Colonic mucosa (tissue), 4 donors: ENCODE measurements around the gene ANHX. TPM values are rescaled to one million over a fixed set of nuclear protein-coding genes. Genes with fewer than 3 reads are reported as not detected.

Experiments
- DNase-seq: peaks from one replicate; pipeline ENCODE4 v3.0.0-alpha.2; 2020
- H3K27ac ChIP-seq: fragments of 200-600 bp; one replicate; pipeline ENCODE4 v1.8.0; 2021
- H3K27me3 ChIP-seq: fragments of 200-600 bp; one replicate; pipeline ENCODE4 v1.8.0; 2021
- H3K36me3 ChIP-seq: fragments of 200-600 bp; one replicate; pipeline ENCODE4 v1.8.0; 2021
- H3K4me1 ChIP-seq: fragments of 200-600 bp; one replicate; pipeline ENCODE4 v1.8.0; 2021; ENCODE audit warnings: mild to moderate bottlenecking
- H3K4me3 ChIP-seq: fragments of 200-600 bp; one replicate; pipeline ENCODE4 v1.8.0; 2021
- H3K9ac ChIP-seq, 2 donors: one replicate each; pipeline ENCODE4 v1.7.0; 2013; ENCODE audit warnings: control low read depth in 2 of 2, low read depth in 2 of 2, low read length in 2 of 2
- H3K9me3 ChIP-seq: fragments of 200-600 bp; one replicate; pipeline ENCODE4 v1.8.0; 2021
- intact Hi-C: fragments of 100-400 bp; cut with DNase I; formaldehyde crosslinking; loops from one replicate; pipeline ENCODE4 v1.14.1; 2022
- total RNA-seq, 2 donors: library from RNA; stranded (reverse); fragmentation: NEBNext Ultra II Directional in 1 of 2; extraction: Animal tissue kit (Norgen Biotek cat#: 25700) in 1 of 2; gene quantifications; one replicate each; pipeline ENCODE4 v1.2.1, GENCODE V29; 2021
- TF ChIP-seq, protein P1 (sequence below): fragments of 200-600 bp; IDR thresholded peaks from one replicate; pipeline ENCODE4 v1.8.0; 2022; ENCODE audit warnings: antibody characterized with exemption, mild to moderate bottlenecking
- donor health status: healthy.
- donor health status: DM: no; HTN: no; CAD: no.
- donor health status: DM: no; HTN: no; CAD: no.

Gene ANHX
- total RNA-seq, 2 donors from 2014 or later: not detected

DNA sequence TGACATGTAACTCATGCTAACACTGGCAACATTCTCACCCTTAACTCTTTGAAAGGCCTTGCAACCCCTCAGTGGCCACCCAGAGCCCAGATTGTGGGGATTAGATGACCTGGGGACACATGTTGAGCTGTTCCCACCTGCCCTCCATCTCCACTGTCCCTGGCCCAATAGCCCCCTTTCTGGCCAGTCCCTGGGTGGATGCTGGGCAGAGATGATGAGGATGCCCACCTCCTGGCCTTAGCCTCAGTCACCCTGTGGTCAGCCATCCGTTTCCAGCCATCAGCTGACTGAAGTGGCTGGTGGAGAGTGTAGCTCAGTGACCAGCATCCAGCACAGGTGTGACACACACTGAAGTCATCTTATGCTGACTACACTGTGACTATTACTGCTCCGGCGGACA, 4.7 kb downstream of the ANHX start:
- intact Hi-C loops: no loop called here
- DNase-seq: no peak
- Histone ChIP-seq H3K9me3 (no peaks in the 10 kb centered on the region), H3K4me3 (no peak overlapping the region), H3K36me3 (no peaks in the 10 kb centered on the region), H3K9ac (no peak overlapping the region), H3K27ac (no peak overlapping the region), H3K27me3 (no peaks in the 10 kb centered on the region), H3K4me1 (no peaks in the 10 kb centered on the region)
- TF ChIP-seq, protein P1, sequence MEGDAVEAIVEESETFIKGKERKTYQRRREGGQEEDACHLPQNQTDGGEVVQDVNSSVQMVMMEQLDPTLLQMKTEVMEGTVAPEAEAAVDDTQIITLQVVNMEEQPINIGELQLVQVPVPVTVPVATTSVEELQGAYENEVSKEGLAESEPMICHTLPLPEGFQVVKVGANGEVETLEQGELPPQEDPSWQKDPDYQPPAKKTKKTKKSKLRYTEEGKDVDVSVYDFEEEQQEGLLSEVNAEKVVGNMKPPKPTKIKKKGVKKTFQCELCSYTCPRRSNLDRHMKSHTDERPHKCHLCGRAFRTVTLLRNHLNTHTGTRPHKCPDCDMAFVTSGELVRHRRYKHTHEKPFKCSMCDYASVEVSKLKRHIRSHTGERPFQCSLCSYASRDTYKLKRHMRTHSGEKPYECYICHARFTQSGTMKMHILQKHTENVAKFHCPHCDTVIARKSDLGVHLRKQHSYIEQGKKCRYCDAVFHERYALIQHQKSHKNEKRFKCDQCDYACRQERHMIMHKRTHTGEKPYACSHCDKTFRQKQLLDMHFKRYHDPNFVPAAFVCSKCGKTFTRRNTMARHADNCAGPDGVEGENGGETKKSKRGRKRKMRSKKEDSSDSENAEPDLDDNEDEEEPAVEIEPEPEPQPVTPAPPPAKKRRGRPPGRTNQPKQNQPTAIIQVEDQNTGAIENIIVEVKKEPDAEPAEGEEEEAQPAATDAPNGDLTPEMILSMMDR: no peak

DNA sequence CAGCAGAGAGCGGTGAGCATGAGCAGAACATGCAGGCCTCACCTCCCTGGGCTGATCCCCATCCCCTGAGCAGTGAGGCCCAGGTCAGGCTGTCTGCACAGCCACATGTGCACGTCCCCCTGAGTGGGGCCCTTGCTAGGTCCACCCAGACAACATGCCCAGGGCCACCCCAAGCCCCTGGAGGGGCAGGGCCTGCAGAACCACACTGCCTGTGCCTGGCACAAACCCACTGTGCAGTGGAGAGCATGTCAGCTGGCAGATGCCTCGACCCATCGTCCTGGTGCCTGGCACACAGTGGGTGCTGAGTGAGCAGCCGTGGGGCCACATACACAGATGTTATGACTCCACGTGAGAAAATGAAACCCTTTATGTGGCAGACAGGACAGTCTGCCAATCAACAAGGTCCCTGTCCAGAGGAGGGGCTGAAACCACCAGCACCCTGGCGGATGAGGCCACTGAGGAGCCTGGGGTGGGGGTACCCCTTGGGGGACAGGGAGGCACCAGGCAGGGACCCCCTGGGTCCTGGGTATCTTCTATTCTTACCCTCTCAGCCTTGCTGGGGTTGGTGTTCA, 8.3 kb downstream of the ANHX start:
- no peak overlapping the region for H3K27ac ChIP-seq
- DNase-seq: no peak
- no peak overlapping the region for H3K4me3 ChIP-seq
- H3K9ac ChIP-seq: no peak overlapping the region
- no peaks in the 10 kb centered on the region for H3K4me1 ChIP-seq
- no peaks in the 10 kb centered on the region for H3K27me3 ChIP-seq
- no peaks in the 10 kb centered on the region for H3K9me3 ChIP-seq
- TF ChIP-seq, protein P1: no peak
- intact Hi-C loops: no loop called here
- no peaks in the 10 kb centered on the region for H3K36me3 ChIP-seq

DNA sequence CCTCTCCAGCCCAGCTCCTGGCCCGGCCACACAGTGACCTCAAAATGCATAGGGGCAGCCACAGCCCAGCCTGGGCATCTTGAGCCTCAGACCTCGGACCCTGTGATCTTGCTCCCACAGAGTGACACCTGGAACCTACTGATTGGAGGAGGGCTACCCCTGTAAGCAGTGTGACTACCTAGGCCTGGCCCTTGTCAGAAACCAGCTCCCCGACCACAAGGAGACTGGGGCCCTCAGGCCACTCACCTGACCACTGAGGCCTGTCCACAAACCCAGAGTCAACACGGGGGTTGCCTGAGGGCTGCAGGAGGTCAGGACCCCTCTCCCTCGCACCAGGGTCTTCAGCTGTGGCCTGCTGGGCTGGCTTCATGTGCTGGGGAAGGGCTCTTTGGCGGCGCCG, 9.0 kb downstream of the ANHX start:
- Histone ChIP-seq H3K4me3 (no peak overlapping the region), H3K27me3 (no peaks in the 10 kb centered on the region), H3K27ac (no peak overlapping the region), H3K36me3 (no peaks in the 10 kb centered on the region), H3K4me1 (no peaks in the 10 kb centered on the region), H3K9ac (no peak overlapping the region), H3K9me3 (no peaks in the 10 kb centered on the region)
- intact Hi-C loops: no loop called here
- no peak for DNase-seq
- TF ChIP-seq, protein P1: no peak

DNA sequence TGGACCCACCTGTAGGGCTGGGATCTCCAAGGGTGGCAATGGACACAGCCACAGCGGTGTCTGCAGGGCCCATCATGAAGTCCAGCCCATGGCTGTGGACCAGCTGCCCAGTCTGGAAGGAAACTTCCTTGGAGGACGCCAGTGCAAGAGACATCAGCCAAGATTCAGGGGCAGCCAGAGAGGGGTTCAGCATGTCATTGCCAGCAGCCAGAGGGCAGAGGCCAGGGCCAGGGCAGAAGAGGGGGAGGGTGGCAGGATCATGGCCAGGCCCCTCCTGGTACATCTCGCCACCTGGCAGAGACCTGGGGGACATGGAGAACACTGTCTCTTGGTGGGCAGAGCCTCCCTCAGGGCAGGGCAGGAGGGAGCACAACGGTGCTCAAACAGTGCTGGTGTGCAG, 10.2 kb downstream of the ANHX start:
- no peak for DNase-seq
- Histone ChIP-seq H3K4me3 (no peak overlapping the region), H3K27ac (no peak overlapping the region), H3K9me3 (no peaks in the 10 kb centered on the region), H3K36me3 (no peaks in the 10 kb centered on the region), H3K4me1 (no peaks in the 10 kb centered on the region), H3K27me3 (no peaks in the 10 kb centered on the region), H3K9ac (no peak overlapping the region)
- intact Hi-C loops: no loop called here
- TF ChIP-seq, protein P1: no peak

DNA sequence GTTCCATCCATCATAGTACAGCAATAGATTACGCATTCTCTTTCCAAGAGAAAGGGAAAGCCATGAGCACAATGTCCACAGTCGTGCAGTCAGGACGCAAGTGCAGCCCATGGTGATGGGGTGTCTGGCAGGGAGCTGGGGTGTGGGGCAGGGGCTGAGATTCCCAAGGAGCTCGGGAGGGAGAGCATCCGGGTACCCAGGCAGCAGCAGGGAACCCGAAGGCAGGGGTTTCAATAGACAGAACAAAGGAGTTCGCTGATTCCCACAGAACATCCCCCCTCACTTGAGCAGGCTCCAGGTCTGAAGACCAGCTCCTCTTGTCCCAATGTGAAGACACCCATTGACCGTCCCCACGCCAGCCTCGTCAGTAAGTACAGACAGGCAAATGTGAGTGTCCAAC, 13.5 kb downstream of the ANHX start:
- no peaks in the 10 kb centered on the region for H3K27me3 ChIP-seq

More for the DNA sequence above, 13.5 kb downstream of the ANHX start:
- intact Hi-C loops: no loop called here
- Histone ChIP-seq H3K27ac (no peak overlapping the region), H3K9me3 (no peaks in the 10 kb centered on the region), H3K9ac (no peak overlapping the region), H3K36me3 (no peaks in the 10 kb centered on the region), H3K4me1 (no peaks in the 10 kb centered on the region), H3K4me3 (no peak overlapping the region)
- DNase-seq: no peak
- TF ChIP-seq, protein P1: no peak
